Spleen (tissue), 11 donors: ENCODE results near the gene OSMR. TPM values are rescaled to one million over a fixed set of nuclear protein-coding genes. Genes with fewer than 3 reads are reported as not detected.

Experiments used
- DNase-seq: peaks from one replicate; pipeline ENCODE4 v3.0.0-alpha.2; 2020
- H3K27ac ChIP-seq, 8 donors: fragments of 200-600 bp; sonication (generic) in 7 of 8; 1 replicate in 4 of 8; 2 replicates in 4 of 8; pipeline versions ENCODE4 v1.5.0 to v1.8.0; 2016 to 2021; ENCODE audit warnings: inconsistent platforms in 4 of 8, mild to moderate bottlenecking in 4 of 8, moderate library complexity in 1 of 8
- H3K27me3 ChIP-seq, 7 donors: fragments of 200-600 bp; sonication (generic) in 6 of 7; replicated peaks in 1 of 7; 1 replicate in 4 of 7; 2 replicates in 3 of 7; pipeline versions ENCODE4 v1.5.0 to v1.8.0; 2016 to 2021; ENCODE audit warnings: inconsistent platforms in 3 of 7, mild to moderate bottlenecking in 1 of 7
- H3K36me3 ChIP-seq, 6 donors: fragments of 200-600 bp; sonication (generic) in 5 of 6; 1 replicate in 4 of 6; 2 replicates in 2 of 6; pipeline versions ENCODE4 v1.5.0 to v1.8.0; 2016 to 2021; ENCODE audit warnings: inconsistent platforms in 2 of 6
- H3K4me1 ChIP-seq, 6 donors: fragments of 200-600 bp; sonication (generic) in 5 of 6; 1 replicate in 3 of 6; 2 replicates in 3 of 6; pipeline versions ENCODE4 v1.5.0 to v1.8.0; 2016 to 2021; ENCODE audit warnings: inconsistent platforms in 3 of 6
- H3K4me3 ChIP-seq, 8 donors: fragments of 200-600 bp; sonication (generic) in 7 of 8; 1 replicate in 4 of 8; 2 replicates in 4 of 8; pipeline versions ENCODE4 v1.5.0 to v1.8.0; 2016 to 2021; ENCODE audit warnings: inconsistent platforms in 4 of 8, mild to moderate bottlenecking in 4 of 8, moderate library complexity in 2 of 8
- H3K9me3 ChIP-seq, 8 donors: fragments of 200-600 bp; sonication (generic) in 7 of 8; 1 replicate in 4 of 8; 2 replicates in 4 of 8; pipeline versions ENCODE4 v1.5.0 to v1.8.0; 2016 to 2021; ENCODE audit warnings: inconsistent platforms in 4 of 8
- CTCF ChIP-seq, 11 experiments: fragments of 200-600 bp in 7 of 11; fragments of 450-650 bp in 4 of 11; sonication (generic) in 4 of 11; IDR thresholded peaks in 8 of 11; conservative IDR thresholded peaks in 3 of 11; 1 replicate in 7 of 11; 2 replicates in 4 of 11; pipeline versions ENCODE4 v1.4.0 to v1.8.0; 2016 to 2021; ENCODE audit warnings: antibody characterized with exemption in 11 of 11, inconsistent platforms in 4 of 11, mild to moderate bottlenecking in 1 of 11
- POLR2A ChIP-seq, 3 donors: fragments of 450-650 bp; IDR thresholded peaks; one replicate each; pipeline ENCODE4 v1.5.1; 2017; ENCODE audit warnings: antibody characterized with exemption in 3 of 3, mild to moderate bottlenecking in 1 of 3
- POLR2AphosphoS5 ChIP-seq, 3 donors: sonication (generic); formaldehyde crosslinking; IDR thresholded peaks; one replicate each; pipeline ENCODE4 v1.5.1; 2017; ENCODE audit warnings: antibody characterized with exemption in 3 of 3
- WGBS, 5 donors: extraction: QIAGEN DNeasy Blood & Tissue Kit in 3 of 5; methylation state at CpG; one replicate each; pipeline versions ENCODE4 v1.1.5 to v1.1.7; 2013 to 2018; 5-methylcytosine and 5-hydroxymethylcytosine counted together
- intact Hi-C: fragments of 100-400 bp; cut with DNase I; formaldehyde crosslinking; loops from one replicate; pipeline ENCODE4 v1.15.0; 2023; ENCODE audit warnings: low total_unique reads
- polyA plus RNA-seq, 3 donors: library from polyadenylated mRNA; stranded (reverse); fragments of 200-250 nt; gene quantifications; one replicate each; pipeline ENCODE4 v1.2.1, GENCODE V29; 2013
- total RNA-seq, 7 donors: library from RNA; depleted of rRNA in 3 of 7; stranded (reverse); fragments of >200 nt in 3 of 7; fragmentation: NEBNext Ultra II Directional in 4 of 7; extraction: Animal tissue kit (Norgen Biotek cat#: 25700) in 4 of 7; gene quantifications; one replicate each; pipeline versions ENCODE4 v1.1.0 to v1.2.1, GENCODE V29; 2016 to 2021
- donor health status: healthy with polysubstance abuse.
- donor health status: DM: no; HTN: no; CAD: no; lungs with moderate emphysema.
- donor health status: DM: no; HTN: no; CAD: no.
- donor health status: Bipolar disorder and iron deficiency.
- donor health status: healthy.
- donor health status: DM: no; HTN: no; CAD: no.
- donor health status: DM: yes; HTN: yes; CAD: no.

The OSMR gene
- total and polyA plus RNA-seq, 10 donors: 2.5 to 74.6 (median 67.9) TPM

GRCh38 chr5:38806775-38807258, 39.0 kb upstream of the OSMR start:
- no peak for TF ChIP-seq CTCF (IDR thresholded peaks at IDR 0.05 in 8 of 11, conservative IDR thresholded peaks at IDR 0.05 in 3 of 11)
- TF ChIP-seq POLR2AphosphoS5 (IDR thresholded peaks at IDR 0.05): no peak
- no peak for TF ChIP-seq POLR2A (IDR thresholded peaks at IDR 0.05)
- no peak overlapping the region for H3K4me3 ChIP-seq
- intact Hi-C loops: loop anchor here (5.0 to 10.0 kb wide), 2 partner anchors 252 to 365 kb away; partner anchors contain the start of gene LIFR
- H3K4me1 ChIP-seq: peaks cover 5 to 34% (median 23%) of the 10 kb centered on the region in 6 donors
- DNase-seq: no peak
- no peaks in the 10 kb centered on the region for H3K9me3 ChIP-seq
- no peaks in the 10 kb centered on the region for H3K36me3 ChIP-seq
- WGBS, 5 donors: 43 to 53% (median 46%) methylated on average over 4 of the region's 4 CpGs
- peaks cover 0 to 24% (median 0%) of the 10 kb centered on the region in 7 donors for H3K27me3 ChIP-seq
- peak overlapping the region in 7 of 8 donors; percentile 14 to 82 (median 47) for H3K27ac ChIP-seq

- 40 to 43% (median 43%) methylated on average over 8 of the region's 8 CpGs for WGBS, 5 donors
- H3K27ac ChIP-seq: peak overlapping the region; percentile 35 to 82 (median 52)
- DNase-seq: no peak
Measured at GRCh38 chr5:38807570-38808483, 38.0 kb upstream of the OSMR start.

GRCh38 chr5:38808666-38809343, 37.0 kb upstream of the OSMR start:
- Histone ChIP-seq H3K27me3 (peaks cover 0 to 26% (median 0%) of the 10 kb centered on the region in 7 donors), H3K36me3 (no peaks in the 10 kb centered on the region), H3K4me3 (no peak overlapping the region), H3K4me1 (peaks cover 5 to 34% (median 23%) of the 10 kb centered on the region in 6 donors), H3K27ac (peak overlapping the region; percentile 35 to 82 (median 60)), H3K9me3 (no peaks in the 10 kb centered on the region)
- intact Hi-C loops: loop anchor here (5.0 to 10.0 kb wide), 2 partner anchors 254 to 367 kb away; partner anchors contain the start of gene LIFR
- peak; percentile 74 for DNase-seq
- 74 to 81% (median 79%) methylated on average over 23 of the region's 23 CpGs for WGBS, 5 donors
- peak in 2 of 3 donors; percentile 24 to 32 for TF ChIP-seq POLR2AphosphoS5 (IDR thresholded peaks at IDR 0.05)
- no peak for TF ChIP-seq CTCF (IDR thresholded peaks at IDR 0.05 in 8 of 11, conservative IDR thresholded peaks at IDR 0.05 in 3 of 11)

More at GRCh38 chr5:38807570-38808483, 38.0 kb upstream of the OSMR start:
- H3K4me3 ChIP-seq: no peak overlapping the region
- TF ChIP-seq POLR2AphosphoS5 (IDR thresholded peaks at IDR 0.05): peak in 1 of 3 donors; percentile 73
- TF ChIP-seq CTCF (IDR thresholded peaks at IDR 0.05 in 8 of 11, conservative IDR thresholded peaks at IDR 0.05 in 3 of 11): no peak
- no peak for TF ChIP-seq POLR2A (IDR thresholded peaks at IDR 0.05)
- H3K9me3 ChIP-seq: no peaks in the 10 kb centered on the region
- H3K27me3 ChIP-seq: peaks cover 0 to 26% (median 0%) of the 10 kb centered on the region in 7 donors
- H3K4me1 ChIP-seq: peaks cover 5 to 34% (median 23%) of the 10 kb centered on the region in 6 donors
- no peaks in the 10 kb centered on the region for H3K36me3 ChIP-seq
- intact Hi-C loops: loop anchor here (5.0 to 10.0 kb wide), 2 partner anchors 253 to 366 kb away; partner anchors contain the start of gene LIFR
